Panc1 (cell line): ENCODE measurements around the gene ZNF594. TPM values are rescaled to one million over a fixed set of nuclear protein-coding genes. Genes with fewer than 3 reads are reported as not detected.
"Not testable (repeated sequence)": the region's sequence is repeated elsewhere in the genome, so short reads cannot be mapped to it uniquely, and the experiment has no call there.

ENCODE experiments used
- ATAC-seq: fragments of 200-7000 bp; cut with Tn5 transposase; 2 replicates; pipeline ENCODE4 v1.9.1; 2020; ENCODE audit warnings: mild to moderate bottlenecking, moderate library complexity
- BruUV-seq: library from RNA; stranded (reverse); fragments of 400-500 nt; replicated peaks from 2 replicates; lab custom pipeline; 2021; lab: Mats Ljungman, UMichigan
- CTCF ChIA-PET: fragments of 300-600 bp; sonication (Branson Sonifier 250); formaldehyde crosslinking; loops from one replicate; lab custom pipeline; 2022; ENCODE audit warnings: antibody characterized with exemption; lab: Charles Lee
- POLR2A ChIA-PET: fragments of 300-600 bp; sonication (Branson Sonifier 250); formaldehyde crosslinking; loops from one replicate; lab custom pipeline; 2022; ENCODE audit warnings: antibody characterized with exemption; lab: Charles Lee
- DNase-seq: peaks from one replicate; pipeline ENCODE4 v3.0.0-alpha.2; 2010; ENCODE audit warnings: low read depth, low spot score
- H3K27ac ChIP-seq: 2 replicates; pipeline ENCODE4 v1.5.1; 2011; ENCODE audit warnings: mild to moderate bottlenecking, low read length, inconsistent platforms
- H3K27me3 ChIP-seq: fragments of 200-500 bp; sonication (Bioruptor generic); 2 replicates; pipeline ENCODE4 v1.6.0; 2014; ENCODE audit warnings: low read length, inconsistent platforms; ENCODE audit not compliant: control insufficient read depth, insufficient read depth
- H3K36me3 ChIP-seq: fragments of 200-500 bp; sonication (Bioruptor generic); 2 replicates; pipeline ENCODE4 v1.5.1; 2014; ENCODE audit warnings: inconsistent platforms, mild to moderate bottlenecking, low read length, moderate library complexity; ENCODE audit not compliant: control insufficient read depth, insufficient read depth
- H3K4me1 ChIP-seq: 2 replicates; pipeline ENCODE4 v1.5.1; 2011; ENCODE audit warnings: inconsistent platforms, mild to moderate bottlenecking, low read length, moderate library complexity; ENCODE audit not compliant: control insufficient read depth, insufficient read depth
- H3K4me3 ChIP-seq, 2 experiments: 2 replicates each; pipeline ENCODE4 v1.5.1; 2011 to 2012; ENCODE audit warnings: low read depth in 2 of 2, low read length in 2 of 2, mild to moderate bottlenecking in 2 of 2, inconsistent platforms in 1 of 2, moderate library complexity in 1 of 2
- H3K9me3 ChIP-seq: fragments of 200-500 bp; sonication (Bioruptor generic); 2 replicates; pipeline ENCODE4 v1.5.1; 2014; ENCODE audit warnings: low read depth, mild to moderate bottlenecking, inconsistent platforms, low read length, moderate library complexity; ENCODE audit not compliant: control insufficient read depth, insufficient read depth
- CTCF ChIP-seq: fragments of 450-650 bp; IDR thresholded peaks from 2 replicates; pipeline ENCODE4 v1.5.1; 2017; ENCODE audit warnings: mild to moderate bottlenecking
- POLR2AphosphoS5 ChIP-seq: IDR thresholded peaks from 2 replicates; pipeline ENCODE4 v1.6.1; 2012; ENCODE audit warnings: mild to moderate bottlenecking, low read depth, low read length, moderate library complexity
- SIN3A ChIP-seq: IDR thresholded peaks from 2 replicates; pipeline ENCODE4 v1.6.1; 2012; ENCODE audit warnings: low read depth, mild to moderate bottlenecking, low read length, moderate library complexity, borderline replicate concordance; ENCODE audit not compliant: insufficient read depth
- TCF7L2 ChIP-seq: IDR thresholded peaks from 2 replicates; pipeline ENCODE4 v1.6.1; 2011; ENCODE audit warnings: mild to moderate bottlenecking, low read depth, low read length, inconsistent platforms
- in situ Hi-C: cut with HindIII; loops from 2 replicates; pipeline ENCODE4 v1.10.0; 2016; ENCODE audit warnings: low sequenced_read_pairs, low pct_unique_long_range_greater_than_20kb
- intact Hi-C: fragments of 100-400 bp; cut with micrococcal nuclease; formaldehyde crosslinking; loops from one replicate; pipeline ENCODE4 v1.10.0; 2022; ENCODE audit not compliant: unreplicated experiment
- total RNA-seq: library from RNA; stranded (reverse); gene quantifications from one replicate; pipeline ENCODE4 v1.2.1, GENCODE V29; 2021; ENCODE audit not compliant: unreplicated experiment
- TF ChIP-seq, protein P1 (sequence below), 2 experiments: IDR thresholded peaks; 2 replicates each; pipeline ENCODE4 v1.6.1; 2011 to 2012; ENCODE audit warnings: low read depth in 2 of 2, control low read depth in 1 of 2, low read length in 1 of 2, mild to moderate bottlenecking in 1 of 2, moderate library complexity in 1 of 2; ENCODE audit not compliant: insufficient read depth in 1 of 2

ZNF594 gene
- total RNA-seq, 1 experiment from 2014 or later: 5.6 TPM

DNA sequence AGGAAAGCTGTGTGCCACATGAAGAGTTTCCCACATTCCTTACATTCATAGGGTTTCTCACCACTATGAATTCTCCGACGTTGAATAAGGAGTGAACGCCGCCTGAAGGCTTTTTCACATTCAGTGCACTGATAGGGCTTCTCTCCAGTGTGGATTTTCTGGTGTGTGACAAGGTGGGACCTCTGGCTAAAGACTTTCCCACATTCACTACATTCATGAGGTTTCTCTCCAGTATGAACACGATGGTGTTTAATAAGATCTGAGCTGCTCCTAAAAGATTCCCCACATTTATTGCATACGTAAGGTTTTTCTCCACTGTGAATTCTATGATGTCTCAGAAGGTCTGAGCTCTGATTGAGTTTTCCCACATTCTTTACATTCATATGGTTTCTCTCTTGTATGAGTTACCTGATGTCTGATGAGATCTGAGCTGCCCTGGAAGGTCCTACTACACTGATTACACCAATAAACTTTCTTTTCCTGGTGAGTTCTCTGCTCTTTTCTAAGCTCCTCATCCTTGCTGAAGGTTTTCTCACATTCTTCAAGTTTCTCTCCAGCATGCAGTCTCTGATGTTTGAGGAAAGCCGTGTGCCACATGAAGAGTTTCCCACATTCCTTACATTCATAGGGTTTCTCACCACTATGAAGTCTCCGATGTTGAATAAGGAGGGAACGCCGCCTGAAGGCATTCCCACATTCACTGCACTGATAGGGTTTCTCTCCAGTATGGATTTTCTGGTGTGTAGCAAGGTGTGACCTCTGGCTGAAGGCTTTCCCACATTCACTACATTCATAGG lies 10.0 kb downstream of the ZNF594 start:
- in situ Hi-C loops (no loop called here), intact Hi-C loops (no loop called here)
- ChIA-PET CTCF (no interaction called here), POLR2A (no interaction called here)
- no peak for DNase-seq
- no peaks in the 10 kb centered on the region for H3K4me1 ChIP-seq
- TF ChIP-seq TCF7L2 (no peak), CTCF (no peak), POLR2AphosphoS5 (no peak), SIN3A (no peak)
- TF ChIP-seq, protein P1, sequence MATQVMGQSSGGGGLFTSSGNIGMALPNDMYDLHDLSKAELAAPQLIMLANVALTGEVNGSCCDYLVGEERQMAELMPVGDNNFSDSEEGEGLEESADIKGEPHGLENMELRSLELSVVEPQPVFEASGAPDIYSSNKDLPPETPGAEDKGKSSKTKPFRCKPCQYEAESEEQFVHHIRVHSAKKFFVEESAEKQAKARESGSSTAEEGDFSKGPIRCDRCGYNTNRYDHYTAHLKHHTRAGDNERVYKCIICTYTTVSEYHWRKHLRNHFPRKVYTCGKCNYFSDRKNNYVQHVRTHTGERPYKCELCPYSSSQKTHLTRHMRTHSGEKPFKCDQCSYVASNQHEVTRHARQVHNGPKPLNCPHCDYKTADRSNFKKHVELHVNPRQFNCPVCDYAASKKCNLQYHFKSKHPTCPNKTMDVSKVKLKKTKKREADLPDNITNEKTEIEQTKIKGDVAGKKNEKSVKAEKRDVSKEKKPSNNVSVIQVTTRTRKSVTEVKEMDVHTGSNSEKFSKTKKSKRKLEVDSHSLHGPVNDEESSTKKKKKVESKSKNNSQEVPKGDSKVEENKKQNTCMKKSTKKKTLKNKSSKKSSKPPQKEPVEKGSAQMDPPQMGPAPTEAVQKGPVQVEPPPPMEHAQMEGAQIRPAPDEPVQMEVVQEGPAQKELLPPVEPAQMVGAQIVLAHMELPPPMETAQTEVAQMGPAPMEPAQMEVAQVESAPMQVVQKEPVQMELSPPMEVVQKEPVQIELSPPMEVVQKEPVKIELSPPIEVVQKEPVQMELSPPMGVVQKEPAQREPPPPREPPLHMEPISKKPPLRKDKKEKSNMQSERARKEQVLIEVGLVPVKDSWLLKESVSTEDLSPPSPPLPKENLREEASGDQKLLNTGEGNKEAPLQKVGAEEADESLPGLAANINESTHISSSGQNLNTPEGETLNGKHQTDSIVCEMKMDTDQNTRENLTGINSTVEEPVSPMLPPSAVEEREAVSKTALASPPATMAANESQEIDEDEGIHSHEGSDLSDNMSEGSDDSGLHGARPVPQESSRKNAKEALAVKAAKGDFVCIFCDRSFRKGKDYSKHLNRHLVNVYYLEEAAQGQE (IDR thresholded peaks at IDR 0.05; ENCODE audit: insufficient read depth in 1 of 2, low read depth in 2 of 2, low read length in 1 of 2): no peak
- H3K27ac ChIP-seq: no peak overlapping the region
- H3K4me3 ChIP-seq: no peak overlapping the region
- H3K36me3 ChIP-seq: no peaks in the 10 kb centered on the region
- BruUV-seq: no TSS peak
- no peaks in the 10 kb centered on the region for H3K27me3 ChIP-seq
- peaks cover 63% of the 10 kb centered on the region for H3K9me3 ChIP-seq
- ATAC-seq: no peak

DNA sequence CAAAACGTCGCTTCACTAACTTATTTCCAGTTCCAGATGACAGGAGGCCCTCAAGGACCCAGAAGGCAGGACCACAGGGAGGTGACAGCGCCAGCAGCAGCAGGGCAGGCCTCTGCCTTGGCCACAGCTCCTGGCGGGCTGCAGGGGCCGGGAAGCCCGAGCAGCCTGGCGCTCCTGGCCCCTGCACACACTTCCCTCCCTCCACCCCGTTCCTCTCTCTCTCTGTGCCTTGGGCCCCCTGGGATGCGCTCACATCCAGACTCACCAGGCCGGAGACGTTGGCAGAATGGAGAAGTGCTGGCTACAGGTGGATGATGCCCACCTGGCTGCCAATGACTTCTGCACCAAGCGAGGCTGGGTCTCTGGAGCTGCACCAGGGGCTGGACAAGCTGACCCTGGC lies 12.7 kb downstream of the ZNF594 start:
- Histone ChIP-seq H3K27ac (no peak overlapping the region), H3K36me3 (no peaks in the 10 kb centered on the region), H3K4me1 (no peaks in the 10 kb centered on the region), H3K9me3 (peaks cover 51% of the 10 kb centered on the region), H3K4me3 (no peak overlapping the region), H3K27me3 (no peaks in the 10 kb centered on the region)
- CTCF ChIA-PET: no interaction called here
- BruUV-seq: no TSS peak
- intact Hi-C loops (no loop called here), in situ Hi-C loops (no loop called here)
- ATAC-seq: no peak
- DNase-seq: no peak
- POLR2A ChIA-PET: no interaction called here
- TF ChIP-seq TCF7L2 (no peak), CTCF (no peak), POLR2AphosphoS5 (no peak), SIN3A (no peak)
- TF ChIP-seq, protein P1 (IDR thresholded peaks at IDR 0.05; ENCODE audit: insufficient read depth in 1 of 2, low read depth in 2 of 2, low read length in 1 of 2): no peak

- H3K36me3 ChIP-seq, H3K27ac ChIP-seq, H3K27me3 ChIP-seq, DNase-seq, CTCF ChIA-PET, POLR2A ChIA-PET, H3K4me1 ChIP-seq, intact Hi-C loops, ATAC-seq, in situ Hi-C loops, H3K4me3 ChIP-seq, BruUV-seq: not testable (repeated sequence)
- peaks cover 14% of the 10 kb centered on the region for H3K9me3 ChIP-seq
These were observed 16.6 kb downstream of the ZNF594 start for GRCh38 chr17:5175027-5175426.
